Peyer's patch (tissue), 4 donors: ENCODE data around the gene CREBBP.

Experiments
- POLR2A ChIP-seq, 2 donors: fragments of 450-650 bp; IDR thresholded peaks; one replicate each; pipeline ENCODE4 v1.5.1; 2017; ENCODE audit warnings: antibody characterized with exemption in 2 of 2, mild to moderate bottlenecking in 2 of 2, moderate library complexity in 2 of 2
- TF ChIP-seq, protein P1 (sequence below), 6 experiments: fragments of 450-650 bp in 4 of 6; fragments of 200-600 bp in 2 of 6; sonication (generic) in 1 of 6; IDR thresholded peaks; one replicate each; pipeline ENCODE4 v1.5.1; 2017 to 2019; ENCODE audit warnings: antibody characterized with exemption in 6 of 6, mild to moderate bottlenecking in 3 of 6, moderate library complexity in 1 of 6

GRCh38 chr16:3835089-3835602 is 45.4 kb downstream of the CREBBP start:
- TF ChIP-seq, protein P1, sequence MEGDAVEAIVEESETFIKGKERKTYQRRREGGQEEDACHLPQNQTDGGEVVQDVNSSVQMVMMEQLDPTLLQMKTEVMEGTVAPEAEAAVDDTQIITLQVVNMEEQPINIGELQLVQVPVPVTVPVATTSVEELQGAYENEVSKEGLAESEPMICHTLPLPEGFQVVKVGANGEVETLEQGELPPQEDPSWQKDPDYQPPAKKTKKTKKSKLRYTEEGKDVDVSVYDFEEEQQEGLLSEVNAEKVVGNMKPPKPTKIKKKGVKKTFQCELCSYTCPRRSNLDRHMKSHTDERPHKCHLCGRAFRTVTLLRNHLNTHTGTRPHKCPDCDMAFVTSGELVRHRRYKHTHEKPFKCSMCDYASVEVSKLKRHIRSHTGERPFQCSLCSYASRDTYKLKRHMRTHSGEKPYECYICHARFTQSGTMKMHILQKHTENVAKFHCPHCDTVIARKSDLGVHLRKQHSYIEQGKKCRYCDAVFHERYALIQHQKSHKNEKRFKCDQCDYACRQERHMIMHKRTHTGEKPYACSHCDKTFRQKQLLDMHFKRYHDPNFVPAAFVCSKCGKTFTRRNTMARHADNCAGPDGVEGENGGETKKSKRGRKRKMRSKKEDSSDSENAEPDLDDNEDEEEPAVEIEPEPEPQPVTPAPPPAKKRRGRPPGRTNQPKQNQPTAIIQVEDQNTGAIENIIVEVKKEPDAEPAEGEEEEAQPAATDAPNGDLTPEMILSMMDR (IDR thresholded peaks at IDR 0.05), result no peak
- TF ChIP-seq POLR2A (IDR thresholded peaks at IDR 0.05), result no peak
